ENCODE results near the gene TFPI2.

TFPI2 gene

DNA sequence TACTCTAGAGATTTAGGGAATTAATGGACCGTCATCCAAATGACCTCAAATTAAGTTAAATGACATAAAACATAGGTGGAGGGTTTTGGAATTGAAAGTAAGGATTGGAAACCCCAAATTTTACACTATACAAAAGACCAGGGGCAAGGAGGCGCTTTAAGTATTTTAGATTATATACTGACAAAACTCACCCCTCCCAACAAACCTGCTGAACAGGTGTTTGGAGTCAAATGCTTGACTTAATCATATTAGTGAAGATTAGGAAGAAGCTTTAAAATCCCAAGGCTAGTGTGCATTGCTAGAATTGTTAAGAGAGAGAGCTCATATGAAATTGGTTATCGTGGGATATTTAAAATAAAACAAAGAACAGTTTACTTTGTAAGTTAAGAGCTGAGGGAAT is 15.7 kb upstream of the TFPI2 start, which contains the start of gene GNGT1:
Gene GNGT1, plus strand, starts transcription at position 301 of the 400 bp plus-strand sequence. CDS start 180 bp downstream, outside the sequence.
- no peak for DNase-seq (ENCODE audit: low spot score)

DNA sequence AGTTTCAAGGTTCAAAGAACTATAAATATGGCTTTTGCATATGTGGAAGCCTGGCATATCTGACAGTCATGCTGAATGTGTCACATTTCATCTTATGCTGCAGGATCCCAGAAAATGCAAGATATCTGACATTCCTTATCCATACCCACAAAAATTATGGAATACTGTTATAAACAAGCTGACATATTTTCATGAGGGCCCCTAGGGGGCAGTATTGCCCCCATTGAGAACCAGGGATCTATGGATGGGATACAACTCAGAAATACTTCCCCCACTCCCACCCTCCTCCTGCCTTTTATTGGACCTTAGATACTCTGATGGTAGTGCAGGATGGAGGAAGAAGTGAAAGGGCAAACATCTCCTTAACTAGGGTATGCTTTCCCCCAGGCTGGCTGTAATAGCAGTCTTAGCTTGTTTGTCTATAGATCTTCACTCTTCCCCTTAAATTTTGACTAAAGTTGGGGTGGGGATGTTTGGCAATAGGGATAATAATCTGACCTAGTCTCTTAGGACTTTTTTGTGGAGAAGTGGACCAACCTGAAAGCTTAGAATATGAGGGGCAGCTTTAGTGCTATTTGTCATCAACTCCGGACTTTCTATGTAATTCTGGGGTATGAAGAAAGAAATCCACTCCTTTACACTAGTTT is 12.3 kb upstream of the TFPI2 start:
- peak; percentile 46 for DNase-seq (ENCODE audit: low spot score)

DNA sequence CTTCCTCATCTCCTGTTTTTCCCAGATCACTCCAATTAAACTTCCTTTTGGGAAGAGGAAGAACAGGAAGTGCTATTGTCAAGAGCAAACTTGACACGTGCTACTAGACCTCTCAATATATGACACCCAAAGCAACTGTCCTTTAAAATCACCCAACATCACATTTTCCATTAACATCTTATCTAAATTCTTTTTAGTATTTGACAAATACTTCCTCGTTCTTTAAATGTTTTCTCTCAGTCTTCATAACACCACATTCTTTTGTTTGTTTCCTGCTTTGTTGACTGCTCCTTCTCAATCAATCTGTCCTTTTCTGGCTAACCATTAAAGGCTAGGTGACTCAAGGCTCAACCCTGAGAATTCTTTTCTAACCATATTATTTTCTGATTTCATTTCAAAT is 7.1 kb upstream of the TFPI2 start:
- DNase-seq (ENCODE audit: low spot score) = no peak

DNA sequence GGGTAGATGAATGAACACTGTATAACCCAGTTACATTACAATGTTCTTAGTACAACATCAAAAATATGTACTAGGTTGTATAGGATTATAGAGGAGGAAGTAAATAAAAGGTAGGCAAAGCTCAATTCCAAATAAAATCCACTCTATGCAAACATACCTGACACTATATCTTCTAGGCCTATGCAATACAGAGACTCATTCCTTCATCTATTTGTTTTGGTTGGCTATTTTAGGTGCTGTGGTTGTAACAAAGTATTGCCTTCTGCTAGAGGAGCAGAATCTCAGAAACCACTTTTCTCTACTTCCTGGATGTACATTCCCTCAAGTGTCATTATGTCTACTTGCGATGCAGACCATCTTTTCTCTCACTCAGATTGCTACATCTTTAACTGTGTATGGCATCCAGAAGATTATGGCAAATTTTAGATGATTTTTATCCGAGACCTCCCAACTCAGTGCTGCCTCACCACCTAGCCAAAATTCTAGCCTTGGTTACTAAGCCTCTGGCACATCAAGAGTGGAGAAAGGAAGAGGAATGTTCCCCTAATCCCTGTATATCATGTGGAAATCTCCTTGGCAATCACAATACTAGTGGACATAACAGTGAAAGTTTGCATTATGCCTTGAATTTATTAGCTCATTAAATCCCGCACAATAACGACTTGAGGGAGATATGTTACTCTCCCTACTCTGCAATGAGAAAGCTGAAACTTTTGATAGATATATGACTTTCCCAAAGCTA is 5.5 kb upstream of the TFPI2 start:
- DNase-seq (ENCODE audit: low spot score) = no peak

DNA sequence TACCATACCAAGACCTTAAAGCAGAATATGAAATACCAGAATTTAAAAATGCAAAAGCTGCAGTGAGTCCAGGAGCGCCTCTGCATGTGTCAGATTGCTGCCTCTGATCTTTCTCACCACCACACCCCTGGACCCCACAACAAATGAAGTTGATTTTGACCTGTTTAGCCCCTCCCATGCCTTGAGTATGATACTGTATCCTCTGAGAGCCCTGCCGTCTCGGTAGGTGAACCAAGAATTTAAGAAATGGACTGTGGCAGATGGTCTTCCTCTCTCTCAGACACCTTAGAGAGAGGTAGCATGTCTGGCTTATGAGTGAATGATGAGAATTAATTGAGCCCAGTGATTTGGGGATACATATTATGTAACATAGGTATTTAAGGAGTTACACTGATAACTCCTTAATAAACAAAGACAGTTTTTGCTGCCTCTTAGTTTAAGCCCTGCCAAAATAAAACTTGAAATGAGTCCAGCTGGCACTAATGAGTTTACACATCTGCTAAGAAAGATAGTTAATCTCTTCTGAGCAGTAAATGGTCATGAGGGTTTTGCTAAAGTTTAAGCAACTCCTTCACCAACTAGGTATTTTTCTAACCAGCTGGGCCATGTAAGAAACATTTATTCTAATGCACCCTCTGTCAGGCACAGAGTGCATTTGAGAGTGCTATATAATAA is 4.5 kb upstream of the TFPI2 start:
- DNase-seq (ENCODE audit: low spot score) = no peak

DNA sequence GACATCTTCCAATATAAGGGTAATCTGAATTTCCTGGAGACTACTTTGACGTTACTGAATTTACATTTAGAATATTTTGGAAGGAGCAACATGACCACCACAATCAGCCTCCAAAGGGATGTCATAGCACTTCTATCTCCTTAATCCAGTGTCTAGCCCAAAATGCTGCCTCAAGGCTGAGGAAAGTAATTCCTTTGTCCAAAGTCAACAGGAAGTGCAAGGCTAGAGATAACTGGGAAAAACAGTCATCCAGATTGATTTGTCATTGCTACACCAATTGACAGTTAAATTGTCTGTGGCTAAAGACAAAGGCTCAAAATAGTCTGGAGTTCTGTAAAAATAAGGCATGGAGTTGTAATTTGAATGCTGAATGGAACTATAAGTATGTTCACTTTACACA is 3.9 kb upstream of the TFPI2 start:
- no peak for DNase-seq (ENCODE audit: low spot score)

DNA sequence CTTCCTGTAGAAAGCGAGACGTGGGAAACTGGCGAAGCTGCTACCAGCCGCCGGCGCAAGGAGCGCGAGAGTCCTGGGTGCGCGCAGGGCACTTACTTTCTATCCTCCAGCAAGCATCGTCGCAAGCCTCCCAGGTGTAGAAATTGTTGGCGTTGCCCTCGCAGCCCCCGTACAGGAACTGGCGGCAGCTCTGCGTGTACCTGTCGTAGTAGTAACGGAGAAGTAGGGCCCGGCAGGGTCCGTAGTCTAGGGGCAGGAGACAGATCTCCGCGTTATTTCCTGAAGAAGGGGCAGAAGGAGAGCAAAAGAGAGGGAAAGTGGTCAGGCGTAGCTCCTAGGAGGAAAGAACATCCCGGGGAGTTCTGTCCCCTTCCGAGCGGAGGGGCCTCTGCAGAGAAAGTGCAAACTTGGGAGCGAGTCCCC is 501 bp downstream of the TFPI2 start:
- no peak for DNase-seq (ENCODE audit: low spot score)

DNA sequence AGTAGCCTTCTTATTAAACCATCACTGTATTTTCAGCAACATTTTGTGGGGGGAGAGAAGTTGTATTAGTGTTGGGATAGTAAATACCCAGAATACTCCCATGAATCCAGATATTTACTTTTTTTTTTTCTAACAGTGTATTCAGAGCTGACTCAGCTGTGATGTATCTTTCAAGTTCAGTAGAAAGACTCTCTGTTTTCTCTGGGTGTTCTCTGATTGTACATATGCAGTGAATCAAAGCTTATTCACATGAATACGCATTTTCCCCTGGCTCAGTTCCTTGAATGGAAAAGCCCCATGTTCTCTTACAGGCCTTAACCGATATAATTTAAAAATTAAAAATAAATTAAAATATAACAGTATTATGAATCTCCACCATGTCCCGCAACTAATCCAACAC is 1.3 kb downstream of the TFPI2 start:
- DNase-seq (ENCODE audit: low spot score) = no peak

DNA sequence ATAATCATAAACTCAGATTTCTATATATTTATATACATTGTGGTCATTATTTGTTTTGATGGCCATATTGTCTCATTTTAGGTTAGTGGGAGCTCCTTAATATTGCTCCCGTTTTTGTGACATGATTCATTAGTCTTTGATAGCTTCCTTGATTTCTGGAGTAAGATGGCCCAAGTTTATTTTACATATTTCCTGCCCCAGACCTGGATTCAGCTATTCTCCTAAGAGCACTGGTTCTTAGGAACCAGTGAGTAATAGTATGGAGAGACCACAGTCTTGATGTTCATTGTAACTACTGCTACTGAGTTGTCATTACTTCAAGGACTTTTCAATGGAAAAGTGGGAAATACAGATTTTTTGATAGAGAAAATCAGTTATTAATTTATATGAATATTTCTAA is 6.0 kb downstream of the TFPI2 start:
- DNase-seq (ENCODE audit: low spot score) = no peak

DNA sequence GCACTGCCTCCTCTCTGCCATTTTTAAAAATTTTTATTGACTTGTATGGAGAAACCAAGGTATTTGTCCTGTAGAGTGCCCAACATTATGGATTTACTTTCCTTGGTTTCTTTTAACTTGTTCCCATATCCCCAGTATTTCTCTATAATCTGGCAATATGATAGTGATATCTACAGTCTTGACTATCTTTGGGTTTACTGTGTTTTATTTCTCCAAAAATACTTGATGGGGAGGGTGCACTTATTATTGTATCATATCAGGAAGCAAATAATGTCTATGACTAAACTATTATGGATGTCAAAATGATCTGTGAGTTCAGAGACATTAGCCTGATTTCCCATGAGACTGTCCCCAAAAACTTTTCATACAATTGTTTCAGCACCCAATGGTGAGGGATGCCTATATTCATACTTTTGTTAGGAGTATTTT is 6.6 kb downstream of the TFPI2 start:
- no peak for DNase-seq (ENCODE audit: low spot score)

DNA sequence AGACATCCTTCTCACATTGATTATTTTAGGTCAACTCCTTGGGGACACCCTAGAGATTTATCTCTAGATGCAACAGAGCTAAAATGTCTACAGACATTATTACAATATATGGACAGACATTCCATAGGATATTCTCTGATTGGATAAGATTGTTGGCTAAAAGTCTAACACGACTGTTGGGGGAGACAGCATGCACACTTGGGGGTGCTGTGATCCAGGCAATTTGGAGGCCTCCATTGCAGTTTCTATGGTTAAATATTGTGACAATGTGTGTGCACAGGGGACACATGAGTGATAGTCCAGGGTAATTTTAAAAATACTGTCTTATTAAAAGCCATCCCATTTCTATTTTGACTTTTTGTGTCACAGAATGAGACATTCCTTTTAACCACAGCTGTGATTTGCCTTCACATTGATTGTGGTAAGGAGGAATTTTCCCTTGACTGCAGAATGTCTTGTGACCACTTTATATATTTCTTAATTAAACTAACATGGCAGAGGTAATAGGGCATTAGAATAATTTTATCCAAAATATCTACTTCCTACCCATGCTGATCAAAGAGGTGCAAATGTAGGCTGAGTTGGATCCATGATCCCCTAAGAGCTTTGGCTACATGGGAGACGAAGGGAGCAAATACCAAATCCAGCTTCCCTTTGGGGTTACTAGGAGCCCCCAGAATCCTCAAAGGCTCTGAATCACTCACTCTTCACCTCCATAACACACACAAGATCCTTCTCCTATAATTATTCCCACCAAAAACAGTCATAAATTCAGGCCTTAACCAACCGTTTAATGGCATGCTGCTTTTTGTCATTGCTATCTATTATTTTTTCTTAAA is 7.3 kb downstream of the TFPI2 start:
- DNase-seq (ENCODE audit: low spot score) = no peak

DNA sequence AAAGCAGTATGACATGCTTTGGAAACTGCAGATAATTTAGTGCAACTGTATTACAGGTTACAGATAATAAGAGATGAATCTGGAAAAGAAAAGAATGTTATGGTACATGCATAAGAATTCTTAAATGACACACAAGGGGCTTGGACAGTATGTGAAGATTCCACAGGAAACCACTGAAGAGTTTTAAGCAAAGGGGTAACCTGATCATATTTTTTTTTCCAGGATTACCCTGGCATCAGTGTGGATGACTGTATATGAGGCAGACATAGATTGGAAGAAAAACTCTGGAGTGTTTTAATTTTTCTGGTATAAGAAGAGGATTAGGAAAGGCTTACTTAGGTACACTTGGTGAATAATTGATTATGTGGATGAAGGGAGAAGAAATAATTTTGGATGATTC is 8.1 kb downstream of the TFPI2 start:
- no peak for DNase-seq (ENCODE audit: low spot score)

DNA sequence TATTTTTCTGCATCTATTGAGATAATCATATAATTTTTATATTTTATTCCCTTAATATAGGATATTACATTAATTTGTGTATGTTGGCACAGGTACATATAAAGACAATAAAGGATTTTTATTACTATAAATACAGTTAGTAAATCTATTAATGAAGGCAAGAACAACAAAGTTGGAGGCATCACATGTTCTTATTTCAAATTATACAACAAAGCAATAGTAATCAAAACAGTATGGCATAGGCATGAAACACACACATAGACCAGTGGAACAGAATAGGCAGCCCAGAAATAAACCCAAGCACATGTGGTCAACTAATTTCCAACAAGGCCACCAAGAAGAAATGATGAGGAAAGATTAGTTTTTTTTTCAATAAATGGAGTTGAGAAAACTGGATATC is 11.2 kb downstream of the TFPI2 start:
- DNase-seq (ENCODE audit: low spot score) = no peak

DNA sequence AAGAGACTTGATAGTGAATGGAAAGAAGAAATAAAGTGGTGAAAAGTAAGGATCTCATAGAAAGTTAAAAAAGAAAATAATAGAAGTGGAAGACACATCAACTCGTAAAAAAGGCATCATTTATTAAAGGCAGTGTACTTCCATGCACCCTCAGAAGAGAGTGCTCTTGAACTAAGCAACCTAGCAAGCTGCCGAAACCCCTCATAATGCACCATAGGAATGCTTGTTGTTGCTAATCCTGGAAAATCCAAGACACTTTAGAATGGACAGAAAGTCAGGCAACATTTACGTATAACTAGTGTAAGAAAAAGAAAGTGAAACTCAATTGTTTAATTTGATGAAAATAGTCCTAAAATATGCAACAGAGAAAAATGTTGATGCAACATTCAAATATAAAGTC is 12.8 kb downstream of the TFPI2 start:
- no peak for DNase-seq (ENCODE audit: low spot score)

DNA sequence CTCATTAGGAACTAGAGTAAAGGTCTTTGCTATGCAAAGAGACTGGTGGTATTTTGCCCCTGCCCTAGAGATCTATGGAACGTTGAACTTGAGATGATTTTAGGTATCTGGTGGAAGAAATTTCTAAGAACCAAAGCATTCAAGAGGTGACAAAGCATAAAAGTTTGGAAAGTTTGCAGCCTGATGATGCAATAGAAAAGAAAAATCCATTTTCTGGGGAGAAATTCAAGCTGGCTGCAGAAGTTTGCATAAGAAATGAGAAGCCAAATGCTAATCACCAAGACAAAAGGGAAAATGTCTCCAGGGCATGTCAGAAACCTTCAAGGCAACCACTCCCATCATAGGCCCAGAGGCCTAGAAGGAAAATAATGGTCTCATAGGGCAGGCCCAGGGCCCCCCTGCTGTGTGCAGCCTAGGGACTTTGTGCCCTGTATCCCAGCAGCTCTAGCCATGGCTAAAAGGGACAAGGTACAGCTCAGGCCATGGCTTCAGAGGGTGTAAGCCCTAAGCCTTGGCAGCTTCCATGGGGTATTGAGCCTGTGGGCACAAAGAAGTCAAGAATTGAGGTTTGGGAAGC is 16.5 kb downstream of the TFPI2 start:
- no peak for DNase-seq (ENCODE audit: low spot score)

DNA sequence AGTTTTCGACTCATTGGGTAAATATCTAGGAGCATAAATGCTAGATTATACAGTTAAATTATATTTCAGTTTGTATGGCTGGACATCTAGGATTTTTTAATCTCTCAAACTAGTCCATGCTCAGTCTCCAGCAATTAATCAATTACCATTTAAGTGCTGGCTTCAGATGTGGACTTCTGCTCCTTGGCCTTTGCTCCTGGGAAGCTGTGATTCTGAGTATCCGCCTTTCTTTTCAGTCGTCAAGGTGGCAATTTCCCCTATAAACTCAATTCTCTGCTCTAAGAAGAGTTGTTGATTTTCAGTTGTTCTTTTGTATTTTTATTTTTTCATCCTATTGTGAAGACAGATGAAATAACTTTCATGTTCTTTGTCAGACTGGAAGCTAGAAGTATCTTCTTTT is 23.7 kb downstream of the TFPI2 start:
- DNase-seq (ENCODE audit: low spot score) = no peak

DNA sequence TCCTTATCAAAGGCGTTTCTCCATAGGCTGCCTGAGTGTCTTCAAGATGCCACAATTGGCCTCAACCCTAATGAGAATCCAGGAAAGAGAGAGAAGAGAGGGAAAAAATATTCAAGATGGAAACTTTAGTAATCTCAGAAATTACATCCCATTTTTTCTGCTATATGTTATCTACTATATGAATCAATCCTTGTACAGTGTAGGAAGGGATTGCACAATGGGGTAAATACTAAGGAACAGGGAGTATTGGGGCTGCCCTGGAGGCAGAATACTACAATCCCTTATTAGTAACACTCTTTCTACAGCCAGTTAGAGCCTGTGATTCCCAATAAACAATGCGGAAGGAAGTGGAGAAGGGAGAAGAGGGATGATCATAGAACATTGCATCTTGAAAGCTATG is 27.9 kb downstream of the TFPI2 start:
- DNase-seq (ENCODE audit: low spot score) = no peak

DNA sequence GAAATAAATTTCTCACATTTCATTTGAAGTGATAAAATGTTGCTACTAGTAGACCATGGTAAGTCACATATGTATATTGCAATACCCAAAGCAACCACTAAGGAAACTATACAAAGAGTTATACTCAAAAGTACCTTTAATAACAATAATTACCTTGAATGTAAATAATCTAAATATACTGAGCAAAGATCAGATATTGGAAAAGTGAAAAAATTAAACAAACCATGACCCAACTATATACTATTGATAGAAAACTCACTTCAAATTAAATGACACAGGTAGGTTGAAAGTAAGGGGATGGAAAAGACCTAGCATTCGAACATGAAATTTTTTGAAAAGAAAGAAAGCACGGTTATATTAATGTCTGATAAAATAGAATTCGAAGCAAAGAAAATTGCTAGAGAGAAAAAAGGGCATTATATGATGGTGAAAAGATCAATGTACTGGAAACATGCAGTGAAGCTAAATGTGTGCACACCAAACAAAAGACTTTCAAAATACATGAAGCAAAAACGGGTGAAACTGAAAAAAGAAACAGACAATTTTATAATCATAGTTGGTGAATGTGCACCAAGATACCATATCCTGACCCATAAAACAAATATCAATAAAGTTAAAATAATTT is 29.1 kb downstream of the TFPI2 start:
- no peak for DNase-seq (ENCODE audit: low spot score)

DNA sequence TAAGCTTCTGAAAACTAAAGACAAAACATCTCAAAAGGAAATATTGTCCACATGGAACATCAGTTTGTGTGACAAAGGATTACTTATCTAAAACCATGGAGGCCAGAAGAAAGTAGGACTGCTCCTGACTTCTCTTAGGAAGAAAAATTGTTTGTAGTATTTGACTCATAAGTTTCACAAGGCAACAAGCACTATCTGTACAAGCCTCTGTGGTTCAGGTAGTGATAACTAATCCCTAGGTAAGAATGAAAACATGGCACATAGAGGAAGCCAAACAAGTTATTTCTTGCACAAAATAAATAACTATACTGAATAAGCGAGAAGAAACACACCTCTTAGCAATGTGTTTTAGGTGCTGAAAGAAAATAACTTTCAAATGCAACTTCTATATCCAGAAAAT is 30.3 kb downstream of the TFPI2 start:
- no peak for DNase-seq (ENCODE audit: low spot score)

DNA sequence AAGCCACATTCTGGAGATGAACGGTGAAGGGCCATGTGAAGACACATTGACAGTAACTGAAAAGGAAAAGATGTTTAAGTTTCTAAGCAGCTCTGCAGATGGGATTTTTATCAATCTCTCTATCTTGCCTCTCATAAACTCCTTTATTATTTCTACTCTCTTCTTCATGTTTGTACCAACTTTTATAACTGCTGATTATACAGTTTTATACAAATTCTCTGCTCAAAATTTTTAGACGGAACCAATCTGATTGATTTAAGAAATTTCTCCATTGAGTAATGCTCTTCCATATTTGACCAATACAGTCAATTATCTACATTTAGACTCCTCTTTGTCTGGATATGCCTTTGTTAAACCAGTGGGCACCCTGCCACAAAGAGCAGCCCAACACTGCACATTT is 31.7 kb downstream of the TFPI2 start:
- no peak for DNase-seq (ENCODE audit: low spot score)

DNA sequence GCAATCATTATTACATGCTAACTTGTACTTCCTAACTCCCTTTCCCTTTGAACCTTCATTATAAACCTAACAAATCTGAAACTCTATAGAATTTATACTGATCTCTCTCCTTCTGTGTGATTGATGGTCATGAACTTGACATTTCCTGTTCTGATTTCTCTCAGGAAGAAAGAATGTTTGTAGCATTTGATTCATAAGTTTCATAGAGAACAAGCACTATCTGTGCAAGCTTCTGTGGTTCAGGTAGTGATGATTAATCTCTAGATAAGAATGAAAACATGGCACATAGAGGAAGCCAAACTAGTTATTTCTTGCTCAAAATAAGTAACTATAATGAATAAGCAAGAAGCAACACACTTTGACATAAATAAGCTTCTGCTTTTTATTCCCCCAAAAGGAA is 34.2 kb downstream of the TFPI2 start:
- no peak for DNase-seq (ENCODE audit: low spot score)

DNA sequence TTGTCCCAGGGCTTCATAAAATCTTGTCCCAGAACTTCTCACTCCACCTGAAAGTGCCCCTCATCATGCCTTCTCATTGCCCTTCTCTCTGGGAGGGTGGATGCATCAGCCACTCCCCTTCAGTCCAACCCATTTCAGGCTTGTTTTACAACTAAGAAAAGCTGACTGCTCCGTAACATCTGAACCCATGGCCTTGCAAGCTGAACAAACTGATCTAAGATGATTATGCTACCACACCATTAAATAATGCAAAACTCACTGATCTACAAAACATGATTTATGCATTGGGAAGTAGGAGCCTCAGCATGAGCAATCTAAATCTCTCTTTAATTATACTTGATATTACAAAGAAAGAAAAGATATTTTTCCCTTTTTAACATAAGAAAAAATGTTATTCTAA is 34.8 kb downstream of the TFPI2 start:
- no peak for DNase-seq (ENCODE audit: low spot score)
